Caki2 (cell line): Measurements from ENCODE around the gene KAT6B. TPM values are rescaled to one million over a fixed set of nuclear protein-coding genes. Genes with fewer than 3 reads are reported as not detected.

ENCODE experiments used
- DNase-seq: peaks from one replicate; pipeline ENCODE4 v3.0.0-alpha.2; 2015; ENCODE audit warnings: low read depth
- in situ Hi-C: cut with HindIII; loops from 2 replicates; pipeline ENCODE4 v1.10.0; 2016; ENCODE audit warnings: low sequenced_read_pairs, low pct_unique_long_range_greater_than_20kb, mixed read lengths
- total RNA-seq: library from RNA; depleted of rRNA; stranded (reverse); fragments of >200 nt; shearing (Covaris generic); gene quantifications from 2 replicates; pipeline ENCODE4 v1.2.3, GENCODE V29; 2014; ENCODE audit warnings: low replicate concordance

The KAT6B gene
- total RNA-seq, 1 experiment from 2014 or later = 7.9 TPM

DNA sequence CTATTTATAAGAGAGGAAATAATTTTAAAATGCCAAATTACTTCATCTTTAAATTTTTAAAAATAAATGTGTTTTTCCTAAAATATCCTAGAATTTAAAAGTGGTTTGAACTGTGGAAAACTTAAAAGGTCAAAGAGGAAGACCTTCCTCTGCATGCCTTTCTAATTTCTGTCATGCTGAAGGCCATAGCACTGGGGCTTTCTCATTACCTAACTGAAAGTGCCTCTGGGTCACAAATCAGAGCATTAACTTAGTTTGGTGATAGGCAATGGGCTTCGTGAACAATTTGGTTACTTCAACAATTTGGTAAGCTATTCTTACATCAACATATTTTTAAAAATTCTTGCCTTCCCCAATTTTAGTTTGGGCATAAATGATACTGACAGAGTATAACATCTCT, 184.8 kb downstream of the KAT6B start:
- no peak for DNase-seq
- in situ Hi-C loops = no loop called here

GRCh38 chr10:75012471-75012870, 186.1 kb downstream of the KAT6B start:
- no peak for DNase-seq
- in situ Hi-C loops = no loop called here

DNA sequence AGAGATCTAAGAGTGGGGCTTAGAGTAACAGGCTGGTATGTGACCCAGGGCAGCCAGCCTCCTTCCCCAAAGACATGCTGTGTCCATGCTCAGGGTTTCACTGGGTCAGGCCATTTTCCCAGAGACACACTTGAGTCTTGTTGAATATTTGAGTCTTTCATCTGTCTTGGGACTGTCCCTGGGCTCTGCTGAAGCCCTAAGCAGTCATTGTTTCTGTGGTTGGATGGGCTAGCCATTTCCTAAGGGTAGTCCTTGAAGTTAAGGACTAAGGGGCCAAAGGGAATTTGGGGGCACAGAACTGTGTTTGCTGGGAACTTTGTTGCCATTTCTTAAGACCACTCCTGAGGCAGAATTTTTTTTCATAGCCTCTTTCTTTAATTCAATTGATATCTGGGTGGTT, 186.6 kb downstream of the KAT6B start:
- in situ Hi-C loops = no loop called here
- no peak for DNase-seq

GRCh38 chr10:75013522-75013921, 187.1 kb downstream of the KAT6B start:
- in situ Hi-C loops = no loop called here
- DNase-seq = no peak

DNA sequence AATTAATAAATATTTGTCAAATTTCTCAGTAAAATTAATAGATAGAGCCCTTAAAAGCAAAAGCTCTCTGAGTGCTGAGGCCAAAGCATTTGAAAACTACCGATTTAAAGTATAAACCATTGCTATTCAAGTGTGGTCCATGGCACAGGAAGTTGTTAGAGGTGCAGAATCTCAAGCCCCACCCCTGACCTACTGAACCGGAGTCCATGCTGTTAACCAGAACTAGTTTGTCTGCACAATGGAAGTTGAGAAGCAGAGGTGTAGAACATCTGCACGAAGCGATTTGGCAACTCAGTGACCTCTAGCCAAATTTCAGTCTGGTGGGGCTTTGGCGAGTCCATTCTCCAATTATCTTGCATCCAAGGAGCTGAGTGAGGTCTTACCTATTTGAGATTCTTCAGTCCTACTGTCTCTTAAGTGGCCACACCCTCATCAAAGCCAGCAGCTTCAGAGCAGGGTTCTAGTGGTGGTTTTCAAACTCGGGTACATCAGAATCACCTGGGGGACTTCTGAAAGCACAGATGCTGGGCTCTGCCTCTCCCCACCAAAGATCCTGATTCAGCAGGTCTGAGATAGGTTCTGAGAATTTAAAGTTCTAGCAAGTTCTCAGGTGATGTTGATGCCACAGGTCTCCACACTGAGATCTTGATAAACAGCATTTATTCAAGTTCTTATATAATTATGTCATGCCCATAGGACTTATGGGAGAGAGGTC, 188.3 kb downstream of the KAT6B start:
- no peak for DNase-seq
- in situ Hi-C loops = no loop called here

DNA sequence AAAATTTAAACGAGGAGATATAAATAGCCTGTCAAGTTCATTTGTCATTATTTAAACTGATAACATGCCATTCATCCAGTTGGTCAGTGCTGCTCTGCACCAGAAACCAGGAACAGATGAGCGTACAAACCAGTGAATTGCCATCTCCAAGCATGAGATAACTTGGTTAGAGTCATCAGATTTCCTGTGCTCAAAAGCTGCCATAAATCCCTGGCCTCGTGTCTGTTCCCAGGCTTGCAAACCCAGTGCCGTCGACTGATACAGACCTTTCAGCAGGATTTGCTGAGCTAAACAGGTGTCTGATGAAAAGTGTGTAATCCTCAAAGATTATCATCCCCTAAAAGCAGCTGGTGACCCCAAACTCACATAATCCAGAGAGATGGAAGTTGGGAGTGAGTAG, 189.0 kb downstream of the KAT6B start:
- in situ Hi-C loops = no loop called here

DNA sequence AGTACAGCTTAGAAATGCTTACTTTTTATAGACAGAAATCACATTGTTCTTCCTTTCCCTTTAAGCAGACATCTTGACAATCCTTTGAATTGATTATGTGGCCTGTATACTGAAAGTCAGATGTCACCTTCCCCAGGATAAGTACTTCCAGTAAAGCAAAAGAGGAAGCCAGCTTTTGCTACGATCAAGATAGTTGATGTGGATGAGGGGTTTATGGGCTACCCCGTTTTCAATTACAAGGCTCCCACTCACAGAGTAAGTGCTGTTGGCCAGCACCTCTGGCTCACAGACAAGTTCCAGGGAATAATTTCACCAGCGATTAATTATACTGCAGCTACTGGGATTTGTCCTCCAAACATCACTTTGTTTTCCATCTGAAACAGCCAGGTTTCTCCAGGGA, 189.9 kb downstream of the KAT6B start:
- DNase-seq = no peak
- in situ Hi-C loops = no loop called here

More for the DNA sequence above, 189.0 kb downstream of the KAT6B start:
- DNase-seq = no peak

- in situ Hi-C loops = no loop called here
- DNase-seq = no peak
Measured at GRCh38 chr10:75018251-75018650, 191.9 kb downstream of the KAT6B start.

DNA sequence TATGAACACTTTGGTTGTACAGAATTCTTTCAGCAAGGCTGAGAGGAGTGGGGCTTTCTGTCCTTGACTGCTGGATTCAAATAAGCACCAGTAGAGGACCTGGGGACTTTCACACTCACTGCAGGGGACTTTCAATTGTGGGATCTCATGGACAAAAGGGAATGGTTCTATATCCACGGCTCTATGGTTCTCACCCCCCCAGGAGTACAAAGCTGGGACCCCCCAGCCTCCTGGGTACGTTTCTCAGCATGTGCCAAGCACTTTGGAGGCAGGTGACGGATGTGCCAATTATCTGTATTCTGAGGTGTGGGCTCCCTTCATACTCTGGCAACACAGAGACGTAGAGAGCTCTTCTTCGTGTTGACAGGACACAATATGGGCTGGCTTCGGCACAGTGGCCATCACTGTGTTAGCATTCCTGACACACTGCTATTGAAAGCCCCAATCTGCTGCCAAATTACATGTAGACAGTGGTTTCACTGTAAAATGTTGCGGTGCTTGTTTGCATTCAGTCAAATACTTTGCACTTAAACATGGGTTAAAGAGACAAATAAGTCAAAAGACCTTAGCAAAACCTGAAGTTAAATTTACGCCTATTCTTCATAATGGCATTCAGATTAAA, 192.4 kb downstream of the KAT6B start:
- no peak for DNase-seq
- in situ Hi-C loops = no loop called here

GRCh38 chr10:75019370-75019769, 193.0 kb downstream of the KAT6B start:
- in situ Hi-C loops = no loop called here
- peak; percentile 31 for DNase-seq

- in situ Hi-C loops = no loop called here
Measured at GRCh38 chr10:75020168-75020567, 193.8 kb downstream of the KAT6B start.

GRCh38 chr10:75021379-75022249, 195.2 kb downstream of the KAT6B start:
- no peak for DNase-seq
- in situ Hi-C loops = no loop called here

More at GRCh38 chr10:75020168-75020567, 193.8 kb downstream of the KAT6B start:
- DNase-seq = no peak

DNA sequence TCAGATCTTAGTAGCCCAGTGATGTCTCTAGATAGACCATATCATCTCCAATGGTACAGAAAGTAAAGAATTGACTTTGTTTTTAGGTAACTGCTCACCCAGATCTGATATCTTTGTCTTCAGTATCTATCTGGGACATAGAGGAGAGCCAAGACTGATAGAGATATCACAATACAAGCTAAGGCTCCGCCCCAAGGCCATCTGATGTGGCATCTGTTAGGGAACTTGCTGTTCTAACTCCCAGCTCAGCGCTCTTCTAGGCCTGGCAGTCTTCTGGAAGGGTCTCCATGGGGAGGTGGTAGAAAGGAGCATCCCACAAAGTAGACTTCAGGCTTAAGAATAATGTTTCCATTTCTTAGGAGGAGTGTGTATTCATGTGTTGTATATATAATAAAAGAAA, 196.7 kb downstream of the KAT6B start:
- in situ Hi-C loops = no loop called here
- no peak for DNase-seq

DNA sequence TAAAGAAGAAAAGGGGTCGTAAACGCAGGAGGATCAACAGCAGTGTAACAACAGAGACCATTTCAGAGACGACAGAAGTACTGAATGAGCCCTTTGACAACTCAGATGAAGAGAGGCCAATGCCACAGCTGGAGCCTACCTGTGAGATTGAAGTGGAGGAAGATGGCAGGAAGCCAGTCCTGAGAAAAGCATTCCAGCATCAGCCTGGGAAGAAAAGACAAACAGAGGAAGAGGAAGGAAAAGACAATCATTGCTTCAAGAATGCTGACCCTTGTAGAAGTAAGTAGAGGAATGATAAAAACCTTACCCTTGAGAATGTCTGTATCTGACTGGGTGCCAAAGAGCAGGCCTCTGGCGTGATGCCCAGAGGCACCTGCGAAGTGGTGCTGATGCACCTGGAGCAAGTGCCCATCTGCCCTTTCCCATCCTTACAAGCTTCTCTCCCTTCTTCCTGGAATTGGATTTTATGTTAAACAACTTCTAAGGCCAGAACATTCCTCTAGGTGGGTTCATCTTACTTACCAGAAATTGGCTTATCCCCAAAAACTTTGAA, 198.6 kb downstream of the KAT6B start:
- in situ Hi-C loops = no loop called here
- DNase-seq = no peak

GRCh38 chr10:75028049-75028448, 201.6 kb downstream of the KAT6B start:
- in situ Hi-C loops = no loop called here

GRCh38 chr10:75028748-75029147, 202.3 kb downstream of the KAT6B start:
- no peak for DNase-seq
- in situ Hi-C loops = no loop called here

More at GRCh38 chr10:75028049-75028448, 201.6 kb downstream of the KAT6B start:
- no peak for DNase-seq

DNA sequence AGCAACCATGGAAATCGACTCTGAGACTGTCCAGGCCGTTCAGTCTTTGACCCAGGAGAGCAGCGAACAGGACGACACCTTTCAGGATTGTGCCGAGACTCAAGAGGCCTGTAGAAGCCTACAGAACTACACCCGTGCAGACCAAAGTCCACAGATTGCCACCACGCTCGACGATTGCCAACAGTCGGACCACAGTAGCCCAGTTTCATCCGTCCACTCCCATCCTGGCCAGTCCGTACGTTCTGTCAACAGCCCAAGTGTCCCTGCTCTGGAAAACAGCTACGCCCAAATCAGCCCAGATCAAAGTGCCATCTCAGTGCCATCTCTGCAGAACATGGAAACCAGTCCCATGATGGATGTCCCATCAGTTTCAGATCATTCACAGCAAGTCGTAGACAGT, 203.0 kb downstream of the KAT6B start:
- no peak for DNase-seq
- in situ Hi-C loops = no loop called here

DNA sequence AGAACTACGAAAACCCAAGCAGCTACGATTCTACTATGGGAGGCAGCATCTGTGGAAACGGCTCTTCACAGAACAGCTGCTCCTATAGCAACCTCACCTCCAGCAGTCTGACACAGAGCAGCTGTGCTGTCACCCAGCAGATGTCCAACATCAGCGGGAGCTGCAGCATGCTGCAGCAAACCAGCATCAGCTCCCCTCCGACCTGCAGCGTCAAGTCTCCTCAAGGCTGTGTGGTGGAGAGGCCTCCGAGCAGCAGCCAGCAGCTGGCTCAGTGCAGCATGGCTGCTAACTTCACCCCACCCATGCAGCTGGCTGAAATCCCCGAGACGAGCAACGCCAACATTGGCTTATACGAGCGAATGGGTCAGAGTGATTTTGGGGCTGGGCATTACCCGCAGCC, 203.5 kb downstream of the KAT6B start:
- in situ Hi-C loops = no loop called here
- no peak for DNase-seq

- in situ Hi-C loops = no loop called here
- no peak for DNase-seq
Measured at GRCh38 chr10:75030371-75030770, 204.0 kb downstream of the KAT6B start.
